GM18498 (cell line): ENCODE data around the gene NECAB2.

Experiments
- ATAC-seq: cut with Tn5 transposase; IDR thresholded peaks from one replicate; pipeline ENCODE4 v1.9.1; 2021; ENCODE audit warnings: mild to moderate bottlenecking, moderate library complexity; ENCODE audit not compliant: unreplicated experiment

The NECAB2 gene

DNA sequence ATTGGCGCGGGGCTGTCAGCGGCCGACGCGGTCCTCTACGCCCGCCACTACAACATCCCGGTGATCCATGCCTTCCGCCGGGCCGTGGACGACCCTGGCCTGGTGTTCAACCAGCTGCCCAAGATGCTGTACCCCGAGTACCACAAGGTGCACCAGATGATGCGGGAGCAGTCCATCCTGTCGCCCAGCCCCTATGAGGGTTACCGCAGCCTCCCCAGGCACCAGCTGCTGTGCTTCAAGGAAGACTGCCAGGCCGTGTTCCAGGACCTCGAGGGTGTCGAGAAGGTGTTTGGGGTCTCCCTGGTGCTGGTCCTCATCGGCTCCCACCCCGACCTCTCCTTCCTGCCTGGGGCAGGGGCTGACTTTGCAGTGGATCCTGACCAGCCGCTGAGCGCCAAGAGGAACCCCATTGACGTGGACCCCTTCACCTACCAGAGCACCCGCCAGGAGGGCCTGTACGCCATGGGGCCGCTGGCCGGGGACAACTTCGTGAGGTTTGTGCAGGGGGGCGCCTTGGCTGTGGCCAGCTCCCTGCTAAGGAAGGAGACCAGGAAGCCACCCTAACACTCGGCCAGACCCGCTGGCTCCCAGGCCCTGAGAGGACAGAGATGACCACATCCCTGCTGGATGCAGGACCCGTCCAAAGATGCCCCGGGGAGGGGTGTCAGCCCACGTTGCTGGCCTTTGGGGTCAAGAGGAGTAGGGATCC, 2.4 kb upstream of the NECAB2 start:
- no peak for ATAC-seq

DNA sequence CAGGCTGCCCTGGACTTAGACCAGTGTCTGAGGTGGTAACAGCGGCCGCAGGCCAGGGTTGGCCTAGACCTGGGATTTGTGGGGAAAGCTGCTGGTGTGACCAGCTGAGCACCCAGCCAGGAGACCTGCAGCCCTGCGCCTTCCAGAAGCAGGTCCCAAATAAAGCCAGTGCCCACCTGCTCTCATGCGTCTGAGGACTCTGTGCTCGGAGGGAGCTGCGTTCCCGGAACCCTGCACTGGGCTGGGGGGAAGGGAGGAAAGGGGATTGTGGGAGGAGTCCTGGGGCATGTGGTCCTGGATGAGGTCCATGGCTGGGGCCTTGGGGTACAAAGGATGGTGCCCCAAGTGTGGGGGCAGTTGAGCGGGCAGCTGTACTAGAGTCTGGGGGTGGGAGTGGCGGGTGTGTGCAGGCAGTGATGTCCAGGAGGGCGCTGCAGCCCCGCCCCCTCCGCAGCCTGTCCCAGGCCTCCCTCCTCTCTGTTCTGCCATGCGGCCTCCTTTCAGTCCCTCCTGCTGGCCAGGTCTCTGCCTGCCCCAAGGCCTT, 1.8 kb upstream of the NECAB2 start:
- no peak for ATAC-seq

DNA sequence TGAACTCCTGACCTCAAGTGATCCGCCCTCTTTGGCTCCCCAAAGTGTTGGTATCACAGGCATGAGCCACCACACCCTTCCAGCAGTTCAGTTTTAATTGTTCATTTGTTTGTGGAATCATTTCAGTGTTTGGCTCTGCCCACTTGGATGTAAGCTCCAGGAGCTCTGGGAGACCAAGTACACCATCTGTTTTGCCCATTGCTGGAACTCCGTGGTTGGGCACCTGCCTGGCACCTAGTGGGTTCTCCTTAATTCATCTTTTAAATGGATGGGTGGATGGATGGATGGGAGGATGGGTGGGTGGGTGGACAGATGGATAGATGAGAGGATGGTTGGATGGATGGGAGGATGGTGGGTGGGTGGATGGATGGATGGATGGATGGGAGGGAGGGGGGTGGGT, 953 bp upstream of the NECAB2 start:
- ATAC-seq, result no peak

DNA sequence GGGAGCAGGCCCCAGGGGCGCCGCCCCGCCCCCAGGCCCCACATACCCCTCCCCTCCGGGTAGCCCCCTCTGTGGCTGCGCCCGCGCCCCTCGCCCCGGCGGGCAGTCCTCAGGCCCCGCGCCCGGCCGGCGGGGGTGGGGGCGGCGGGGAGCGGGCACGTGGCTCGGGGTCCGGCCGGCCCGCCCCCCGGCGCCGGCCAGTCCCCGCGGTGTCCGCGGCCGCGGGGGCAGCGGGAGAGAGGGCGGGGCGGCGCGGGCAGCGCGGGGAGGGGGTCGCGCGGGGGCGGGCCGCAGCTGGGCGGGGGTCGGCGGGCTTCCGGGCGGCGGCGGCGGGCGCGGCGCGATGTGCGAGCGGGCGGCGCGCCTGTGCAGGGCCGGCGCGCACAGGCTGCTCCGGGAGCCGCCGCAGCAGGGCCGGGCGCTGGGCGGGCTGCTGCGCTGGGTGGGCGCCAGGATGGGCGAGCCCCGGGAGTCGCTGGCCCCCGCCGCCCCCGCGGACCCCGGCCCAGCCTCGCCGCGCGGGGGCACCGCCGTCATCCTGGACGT, 335 bp downstream of the NECAB2 start:
- no peak for ATAC-seq

DNA sequence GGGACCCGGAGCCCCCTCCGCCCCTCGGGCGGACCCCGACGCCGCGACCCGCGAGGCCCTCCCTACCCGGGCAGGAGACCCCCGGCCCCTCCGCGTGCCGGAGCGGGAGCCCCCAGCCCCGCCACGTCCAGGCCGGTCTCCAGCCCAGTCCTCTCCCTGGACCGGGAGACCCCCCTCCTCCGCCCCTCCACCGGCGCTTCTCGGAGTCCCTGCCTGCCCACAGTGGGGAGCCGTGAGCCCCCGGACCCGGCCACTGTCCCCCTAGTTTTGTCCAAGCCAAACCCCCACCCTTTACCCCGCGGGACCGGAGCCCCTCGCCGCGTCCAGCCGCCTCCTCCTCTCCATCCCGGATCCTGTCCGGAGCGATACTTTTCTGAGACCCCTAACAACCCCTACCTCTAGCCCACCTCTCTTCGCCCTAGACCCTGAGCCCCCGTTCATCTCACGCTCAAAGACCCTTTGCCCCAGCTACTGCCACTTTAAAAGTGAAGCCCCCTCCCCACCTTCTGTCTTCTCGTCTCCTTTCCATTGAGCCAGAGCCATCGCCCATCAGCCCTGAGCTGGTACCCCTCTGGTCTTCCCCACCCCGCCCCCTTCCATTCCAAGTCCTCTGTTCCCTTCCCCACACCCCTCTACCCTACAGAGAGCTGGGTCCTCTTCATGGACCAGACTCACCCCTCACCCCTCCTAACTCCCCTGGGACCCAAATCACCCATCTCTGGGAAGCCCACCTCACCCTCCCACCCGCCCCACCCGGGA, 1.0 kb downstream of the NECAB2 start:
- ATAC-seq, result no peak

DNA sequence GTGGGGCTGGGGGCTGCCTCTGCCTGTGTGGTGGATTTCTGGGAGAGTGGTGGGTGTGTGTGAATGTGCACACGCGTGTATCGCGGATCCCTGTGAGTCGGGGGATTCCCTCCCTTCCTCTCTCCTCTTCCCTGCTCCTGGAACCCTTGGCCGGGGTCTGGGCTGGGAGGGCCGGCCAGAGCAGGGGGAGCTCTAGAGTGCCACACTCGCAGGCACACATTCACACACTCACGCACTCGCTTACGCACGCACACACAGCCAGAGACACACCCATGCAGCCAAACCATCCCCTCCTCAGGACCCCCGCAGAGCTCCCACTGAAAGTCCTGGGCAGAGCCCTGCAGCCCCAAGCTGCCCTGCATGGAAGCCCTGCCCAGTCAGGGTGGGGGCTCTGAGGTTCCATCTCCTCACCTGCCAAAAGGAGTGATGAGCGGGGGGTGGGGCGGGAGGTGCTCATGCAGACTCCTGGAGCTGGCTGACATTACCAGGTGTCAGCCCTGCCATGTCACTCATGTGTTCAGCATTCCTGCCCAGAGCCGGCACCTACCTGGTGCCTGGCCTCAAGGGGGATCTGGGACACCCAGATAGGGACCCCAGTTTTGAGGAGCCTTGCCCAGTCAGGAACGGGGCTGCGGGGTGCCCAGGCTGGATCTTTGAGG, 1.9 kb downstream of the NECAB2 start:
- no peak for ATAC-seq

DNA sequence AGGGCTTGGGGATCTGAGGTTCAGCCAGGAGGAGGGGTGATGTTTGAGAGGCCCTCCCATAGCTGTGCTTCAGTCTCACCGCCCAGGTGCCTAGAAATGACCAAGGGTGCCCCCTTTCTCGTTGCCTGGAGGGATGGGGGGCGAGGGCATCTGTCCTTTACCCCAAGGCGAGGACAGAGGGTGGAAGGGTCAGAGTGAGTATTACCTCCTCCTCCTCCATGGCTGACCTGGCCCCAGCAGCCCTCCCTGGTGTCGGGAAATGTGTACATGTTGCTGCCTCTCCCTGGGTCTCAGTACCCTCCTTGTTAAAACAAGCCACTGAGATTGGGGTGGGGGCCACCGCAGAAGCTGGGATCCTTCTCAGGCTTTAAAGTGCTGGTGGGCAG, 2.4 kb downstream of the NECAB2 start:
- no peak for ATAC-seq

DNA sequence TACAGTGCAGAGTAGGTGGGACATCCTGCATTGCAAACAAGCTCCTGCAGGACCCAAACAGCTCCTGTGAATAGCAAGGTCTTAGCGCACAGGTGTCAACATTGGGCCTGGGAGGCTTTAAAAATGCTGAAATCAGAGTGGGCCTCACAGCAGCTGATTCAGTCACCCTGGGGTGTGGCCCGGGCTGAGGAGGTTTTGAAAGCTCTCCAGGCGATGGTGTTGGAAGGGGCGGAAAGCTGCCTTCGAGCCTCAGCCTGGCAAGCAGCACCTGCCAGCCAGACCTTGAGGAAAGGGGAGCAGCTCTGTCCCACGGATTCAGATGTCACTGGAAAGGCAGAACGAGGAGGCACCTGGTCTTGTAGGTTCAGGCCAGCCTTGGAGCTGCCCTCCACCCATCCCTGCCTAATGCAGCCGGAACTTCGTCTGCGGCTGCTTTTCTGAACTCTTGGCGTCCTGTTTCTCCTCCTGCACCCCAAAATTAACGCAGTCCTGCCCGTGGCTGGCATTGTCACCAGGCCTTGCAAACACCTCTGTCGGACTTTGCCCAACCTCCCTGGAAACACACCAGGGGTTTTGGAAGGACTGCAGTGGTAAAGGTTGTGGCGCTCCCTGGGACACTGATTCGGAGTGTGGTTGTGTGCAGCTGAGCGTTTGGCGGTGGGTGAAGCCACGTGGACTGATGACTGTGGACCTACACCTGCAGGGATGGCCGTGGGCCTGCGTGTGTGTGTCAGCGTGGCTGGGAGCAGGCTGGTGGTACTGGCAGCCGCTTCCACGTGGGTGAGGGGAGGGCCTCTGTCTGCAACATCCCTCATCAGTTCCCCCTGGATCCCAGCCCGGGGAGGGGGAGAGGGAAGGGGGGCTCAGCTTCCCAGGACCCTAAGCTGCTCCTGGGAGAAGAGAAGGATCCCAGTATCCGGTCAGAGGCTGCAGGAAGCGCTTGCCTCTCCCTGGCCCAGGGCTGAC, 3.4 kb downstream of the NECAB2 start:
- no peak for ATAC-seq

DNA sequence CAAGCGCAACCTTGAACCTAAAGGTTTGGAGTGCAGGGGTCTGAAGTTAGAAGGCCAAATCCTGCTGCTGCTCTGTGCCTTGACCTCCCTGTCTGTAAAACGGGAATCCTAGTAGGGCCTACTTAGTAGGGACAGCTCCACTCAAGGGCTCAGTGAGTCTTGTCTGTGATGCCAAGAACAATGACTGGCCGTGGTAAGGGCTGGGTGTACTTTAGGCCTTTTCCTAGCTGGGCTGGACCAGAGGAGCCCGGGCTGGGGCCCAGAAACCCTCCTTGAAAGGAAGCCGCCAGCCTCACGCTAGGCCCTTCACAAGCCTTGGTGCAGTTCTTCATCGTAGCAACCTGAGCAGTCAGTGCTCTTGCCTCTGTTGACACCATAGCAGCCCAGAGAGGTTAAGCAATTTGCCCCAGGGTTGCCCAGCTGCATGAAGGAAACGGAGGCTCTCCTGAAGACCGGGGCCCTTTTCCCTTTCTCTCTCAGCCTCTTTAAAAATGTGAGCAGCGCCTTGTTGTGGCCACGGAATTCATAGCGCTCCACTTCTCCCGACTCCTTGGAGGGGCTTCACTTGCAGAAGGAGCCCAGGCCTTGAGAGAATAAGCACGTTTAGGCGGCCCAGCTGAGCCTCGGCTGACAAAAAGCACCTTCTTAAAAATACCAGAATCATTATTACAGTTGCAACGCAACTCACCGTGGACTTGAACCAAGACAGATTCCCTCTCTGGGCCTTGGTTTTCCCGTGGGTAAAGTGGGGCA, 4.4 kb downstream of the NECAB2 start:
- no peak for ATAC-seq

DNA sequence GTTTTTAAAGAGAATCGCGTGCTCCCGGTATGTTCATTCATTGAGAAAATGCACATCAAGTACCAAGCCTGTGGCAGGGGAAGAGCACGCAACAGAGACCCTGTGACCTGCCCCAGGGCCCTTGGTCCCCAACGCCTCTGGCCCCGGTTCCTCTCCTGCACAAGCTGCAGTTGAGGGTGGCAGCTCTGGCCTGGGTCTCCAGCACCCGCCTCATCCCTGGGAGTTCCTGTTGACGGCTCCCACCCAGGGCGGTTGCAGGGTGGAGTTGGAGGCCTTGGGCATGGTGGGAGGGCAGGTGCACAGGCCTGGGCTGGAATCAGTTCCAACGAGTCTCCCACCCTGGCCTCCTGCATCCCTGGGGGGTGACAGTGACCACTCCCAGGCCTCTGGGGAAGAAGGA, 5.0 kb downstream of the NECAB2 start:
- no peak for ATAC-seq

DNA sequence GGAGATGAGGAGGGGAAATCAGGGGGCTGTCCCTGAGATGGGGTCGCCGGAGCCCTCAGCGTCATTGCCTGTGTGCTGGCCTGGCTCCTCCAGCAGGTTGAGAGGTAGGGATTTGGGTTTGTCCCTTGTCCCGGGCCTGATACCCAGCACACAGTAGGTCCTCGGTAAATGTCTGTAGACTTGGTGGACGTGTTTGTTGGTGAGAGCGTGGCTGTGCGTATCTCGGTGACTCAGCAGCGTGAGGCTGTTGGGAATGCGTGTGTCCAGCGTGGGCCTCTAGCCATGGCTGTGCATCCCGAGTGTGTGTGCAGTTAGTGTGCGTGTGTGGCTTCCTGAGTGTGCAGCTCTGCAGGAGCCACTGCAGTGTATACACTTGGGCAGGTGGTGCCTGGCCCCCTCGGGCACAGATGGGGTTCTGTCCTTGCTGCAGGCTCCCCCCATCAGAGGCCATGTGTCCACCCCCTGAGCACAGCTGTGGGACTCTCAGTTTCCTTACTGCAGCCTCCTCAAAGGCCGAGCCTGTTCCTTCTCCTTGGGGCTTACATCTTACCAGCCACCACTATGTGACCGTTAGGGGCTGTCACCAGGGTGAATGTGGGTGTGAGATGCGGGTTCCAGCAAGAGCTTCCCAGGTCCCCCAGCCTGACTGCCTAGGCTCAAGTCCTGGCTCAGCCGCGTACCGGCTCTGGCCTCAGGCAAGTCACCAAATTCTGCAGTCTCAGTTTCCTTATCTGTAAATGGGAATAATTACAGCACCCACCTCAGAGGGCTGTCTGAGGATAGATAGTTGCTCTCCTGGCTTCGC, 5.7 kb downstream of the NECAB2 start:
- no peak for ATAC-seq

DNA sequence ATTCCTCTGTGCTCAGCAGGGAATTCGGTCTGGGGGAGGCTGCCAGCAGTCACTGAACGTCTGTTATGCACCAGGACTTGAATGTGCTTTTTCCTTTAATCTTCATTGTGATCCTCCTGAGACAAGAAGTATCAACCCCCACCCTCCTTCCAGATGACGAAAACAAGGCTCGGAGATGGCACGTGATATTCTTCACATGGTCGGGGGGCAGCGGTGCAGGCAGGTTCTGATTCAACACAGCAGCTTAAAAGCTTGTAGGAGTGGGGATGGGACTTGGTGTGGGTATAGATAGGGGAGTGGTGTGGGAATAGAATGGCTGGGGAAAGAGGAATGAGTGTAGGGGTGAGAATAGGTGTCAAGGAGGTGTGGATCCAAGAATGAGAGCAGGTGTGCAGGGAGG, 6.4 kb downstream of the NECAB2 start:
- no peak for ATAC-seq

DNA sequence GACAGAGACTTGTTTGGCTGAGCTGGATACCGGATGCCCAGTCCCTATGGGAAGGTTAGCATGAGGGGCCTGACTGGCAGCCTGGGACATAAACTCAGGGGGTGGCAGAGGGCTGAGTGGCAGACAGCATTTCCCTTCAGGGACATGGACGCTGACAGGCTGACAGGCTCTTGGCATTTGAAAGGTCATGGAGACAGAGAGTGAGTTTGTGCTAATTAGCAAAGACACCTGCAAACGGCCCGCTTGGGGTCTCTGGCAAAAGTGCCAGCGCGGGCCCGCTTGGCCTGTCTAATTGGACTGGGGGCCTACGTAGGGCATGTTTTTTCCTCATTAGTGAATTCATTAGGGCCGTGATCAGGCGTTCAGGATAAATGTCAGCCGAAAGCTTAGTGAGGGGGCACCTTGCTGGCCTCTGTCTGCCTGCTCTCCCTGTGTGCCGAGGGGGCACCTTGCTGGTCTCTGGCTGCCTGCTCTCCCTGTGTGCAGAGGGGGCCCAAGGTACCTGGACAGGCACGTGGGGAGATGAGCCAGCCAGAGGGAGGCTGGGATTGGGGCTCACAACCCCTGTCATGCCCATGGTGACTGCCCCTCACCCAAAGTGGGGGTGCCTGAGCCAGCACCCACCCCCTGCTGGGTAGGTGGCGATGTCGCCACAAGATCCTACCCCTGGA, 7.7 kb downstream of the NECAB2 start:
- ATAC-seq, result no peak

DNA sequence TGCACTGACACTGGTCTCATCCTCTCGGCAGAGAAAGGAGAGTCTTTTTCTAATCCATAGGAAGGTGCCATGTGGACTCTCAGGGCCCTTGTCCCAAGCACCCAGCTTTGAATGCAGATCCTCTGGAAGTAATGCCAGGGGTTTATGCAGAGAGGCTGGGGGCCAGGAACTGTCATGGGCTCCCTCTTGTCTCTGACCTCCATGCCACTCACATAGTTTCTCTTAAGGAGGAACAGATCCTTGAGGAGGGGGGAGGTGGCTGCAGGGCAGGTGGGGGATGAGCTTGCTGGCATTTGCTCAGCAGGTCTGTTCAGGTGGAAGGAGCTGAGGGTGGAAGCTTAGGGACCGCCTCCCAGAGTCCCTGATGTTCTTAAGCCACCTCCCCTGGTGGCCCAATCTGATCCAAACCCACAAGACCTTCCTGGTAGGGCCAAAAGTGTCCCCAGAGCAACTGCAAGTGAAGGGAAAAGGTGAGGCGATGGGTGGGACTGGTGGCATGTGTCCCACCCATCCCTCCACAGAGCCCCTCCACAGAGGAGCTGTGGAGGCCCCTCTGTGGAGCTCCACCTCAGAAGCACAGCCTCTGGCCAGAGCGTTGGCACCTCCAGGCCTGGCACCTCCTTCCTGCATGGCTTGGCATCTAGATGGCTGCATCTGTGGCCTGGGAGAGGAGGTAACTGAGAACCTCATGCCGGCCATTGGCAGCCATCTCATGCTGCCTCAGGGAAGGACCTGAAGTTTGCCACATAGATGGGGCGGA, 9.2 kb downstream of the NECAB2 start:
- ATAC-seq, result no peak

DNA sequence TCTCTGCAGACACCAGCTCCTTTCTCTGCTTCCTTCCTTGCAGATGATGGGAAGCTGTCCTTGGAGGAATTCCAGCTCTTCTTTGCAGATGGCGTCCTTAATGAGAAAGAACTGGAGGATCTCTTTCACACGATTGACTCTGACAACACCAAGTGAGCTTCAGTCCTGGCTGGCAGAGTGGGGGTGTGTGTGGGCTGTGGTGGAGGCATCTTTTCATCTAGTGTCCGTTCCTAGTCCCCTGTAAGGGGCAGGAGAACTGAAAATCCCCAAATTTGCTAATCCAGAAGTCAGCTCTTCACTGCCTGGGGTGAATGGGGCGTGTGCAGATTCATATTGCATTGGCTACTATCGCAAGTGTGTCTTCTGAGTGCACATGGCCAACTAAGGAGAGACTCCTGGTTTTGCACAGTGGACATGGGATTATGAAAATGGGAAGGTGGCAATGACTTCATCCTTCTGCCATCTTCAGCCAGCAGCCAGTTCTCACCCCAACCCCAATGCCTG, 10.4 kb downstream of the NECAB2 start:
- ATAC-seq, result no peak

DNA sequence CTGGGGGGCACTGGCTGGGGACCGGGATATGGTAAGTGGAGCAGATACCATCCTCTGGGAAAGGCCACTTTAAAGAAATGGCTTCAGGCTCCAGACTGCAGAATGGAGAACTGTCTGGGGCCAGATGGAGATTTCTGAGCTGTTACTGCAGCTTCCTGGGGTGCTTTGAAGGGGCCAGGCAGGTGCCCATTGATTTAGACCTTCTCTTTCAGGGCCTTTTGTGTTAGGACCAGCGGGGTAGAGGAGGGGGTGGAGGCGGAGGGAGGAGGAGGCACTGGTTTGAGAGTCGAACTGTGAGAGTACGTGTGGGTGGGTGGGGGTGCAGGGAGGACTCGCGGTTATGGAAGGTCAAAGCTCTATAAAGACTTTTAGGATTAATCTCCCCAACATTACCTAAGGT, 11.4 kb downstream of the NECAB2 start:
- no peak for ATAC-seq

DNA sequence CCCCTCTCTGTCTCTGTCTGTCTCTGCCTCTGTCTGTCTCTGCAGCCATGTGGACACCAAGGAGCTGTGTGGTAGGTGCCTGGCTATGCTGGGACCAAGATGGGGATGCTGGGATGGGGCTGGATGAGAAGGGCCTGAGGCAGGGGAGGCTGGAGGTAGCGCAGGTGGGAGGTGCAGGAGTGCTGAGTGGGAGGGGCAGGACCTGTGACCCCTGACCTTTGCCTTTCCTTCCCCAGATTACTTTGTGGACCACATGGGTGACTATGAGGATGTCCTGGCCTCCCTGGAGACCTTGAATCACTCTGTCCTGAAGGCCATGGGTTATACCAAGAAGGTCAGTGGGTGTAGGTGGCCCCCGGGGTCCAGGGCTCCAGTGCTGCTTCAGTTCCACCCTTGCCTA, 12.8 kb downstream of the NECAB2 start:
- ATAC-seq, result no peak
